GM18861 (cell line): ENCODE measurements around the gene LAMA4.

Experiments used
- ATAC-seq: cut with Tn5 transposase; IDR thresholded peaks from one replicate; pipeline ENCODE4 v1.9.1; 2021; ENCODE audit not compliant: unreplicated experiment

Gene LAMA4, protein sequence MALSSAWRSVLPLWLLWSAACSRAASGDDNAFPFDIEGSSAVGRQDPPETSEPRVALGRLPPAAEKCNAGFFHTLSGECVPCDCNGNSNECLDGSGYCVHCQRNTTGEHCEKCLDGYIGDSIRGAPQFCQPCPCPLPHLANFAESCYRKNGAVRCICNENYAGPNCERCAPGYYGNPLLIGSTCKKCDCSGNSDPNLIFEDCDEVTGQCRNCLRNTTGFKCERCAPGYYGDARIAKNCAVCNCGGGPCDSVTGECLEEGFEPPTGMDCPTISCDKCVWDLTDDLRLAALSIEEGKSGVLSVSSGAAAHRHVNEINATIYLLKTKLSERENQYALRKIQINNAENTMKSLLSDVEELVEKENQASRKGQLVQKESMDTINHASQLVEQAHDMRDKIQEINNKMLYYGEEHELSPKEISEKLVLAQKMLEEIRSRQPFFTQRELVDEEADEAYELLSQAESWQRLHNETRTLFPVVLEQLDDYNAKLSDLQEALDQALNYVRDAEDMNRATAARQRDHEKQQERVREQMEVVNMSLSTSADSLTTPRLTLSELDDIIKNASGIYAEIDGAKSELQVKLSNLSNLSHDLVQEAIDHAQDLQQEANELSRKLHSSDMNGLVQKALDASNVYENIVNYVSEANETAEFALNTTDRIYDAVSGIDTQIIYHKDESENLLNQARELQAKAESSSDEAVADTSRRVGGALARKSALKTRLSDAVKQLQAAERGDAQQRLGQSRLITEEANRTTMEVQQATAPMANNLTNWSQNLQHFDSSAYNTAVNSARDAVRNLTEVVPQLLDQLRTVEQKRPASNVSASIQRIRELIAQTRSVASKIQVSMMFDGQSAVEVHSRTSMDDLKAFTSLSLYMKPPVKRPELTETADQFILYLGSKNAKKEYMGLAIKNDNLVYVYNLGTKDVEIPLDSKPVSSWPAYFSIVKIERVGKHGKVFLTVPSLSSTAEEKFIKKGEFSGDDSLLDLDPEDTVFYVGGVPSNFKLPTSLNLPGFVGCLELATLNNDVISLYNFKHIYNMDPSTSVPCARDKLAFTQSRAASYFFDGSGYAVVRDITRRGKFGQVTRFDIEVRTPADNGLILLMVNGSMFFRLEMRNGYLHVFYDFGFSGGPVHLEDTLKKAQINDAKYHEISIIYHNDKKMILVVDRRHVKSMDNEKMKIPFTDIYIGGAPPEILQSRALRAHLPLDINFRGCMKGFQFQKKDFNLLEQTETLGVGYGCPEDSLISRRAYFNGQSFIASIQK (N-terminal part only)

DNA sequence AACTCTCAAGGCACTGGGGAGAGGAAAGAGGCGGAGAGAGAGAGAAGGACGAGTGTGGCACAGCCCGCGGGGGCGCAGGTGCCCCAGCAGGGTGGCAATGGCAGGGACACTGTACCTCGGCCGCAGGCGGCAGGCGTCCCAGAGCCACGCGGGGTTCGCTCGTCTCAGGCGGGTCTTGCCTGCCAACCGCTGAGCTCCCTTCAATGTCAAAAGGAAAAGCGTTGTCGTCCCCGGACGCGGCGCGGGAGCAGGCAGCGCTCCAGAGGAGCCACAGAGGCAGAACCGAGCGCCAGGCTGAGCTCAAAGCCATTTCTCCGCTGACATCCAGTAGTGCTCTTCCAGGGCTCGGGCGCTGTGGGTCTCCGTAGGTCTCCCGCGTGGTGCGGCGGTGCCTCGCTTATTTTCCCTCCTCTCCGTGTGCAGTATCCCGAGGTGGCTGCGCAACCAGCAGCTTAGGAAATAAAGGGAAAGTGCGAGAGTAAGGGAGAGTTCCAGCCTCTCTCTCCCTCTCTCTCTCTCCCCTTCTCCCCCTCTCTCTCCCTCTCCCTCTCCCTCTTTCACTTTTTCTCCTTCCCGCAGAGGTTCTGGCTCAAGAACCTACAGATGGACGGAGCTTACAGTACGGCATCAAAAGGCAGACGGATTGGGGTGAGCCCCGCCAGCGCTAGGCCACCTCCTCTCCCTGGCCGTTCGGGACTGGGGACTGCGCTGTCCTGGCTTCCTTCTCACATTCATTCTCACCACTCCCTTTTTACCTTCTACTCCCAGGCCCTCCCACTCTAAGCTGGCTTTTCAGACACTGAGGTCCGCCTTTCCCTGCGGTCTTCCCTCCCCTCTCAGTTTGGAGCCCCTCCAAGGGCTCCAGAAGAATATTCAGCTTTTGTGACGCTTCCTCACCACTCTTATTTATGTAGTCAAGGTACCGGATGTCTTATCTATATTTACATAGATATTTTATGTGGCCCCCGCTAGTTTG, at the start of gene LAMA4:
Gene LAMA4, minus strand, starts transcription at position 727 of the 976 bp plus-strand sequence. Its CDS starts 417 bp downstream, at position 310.
- no peak for ATAC-seq

DNA sequence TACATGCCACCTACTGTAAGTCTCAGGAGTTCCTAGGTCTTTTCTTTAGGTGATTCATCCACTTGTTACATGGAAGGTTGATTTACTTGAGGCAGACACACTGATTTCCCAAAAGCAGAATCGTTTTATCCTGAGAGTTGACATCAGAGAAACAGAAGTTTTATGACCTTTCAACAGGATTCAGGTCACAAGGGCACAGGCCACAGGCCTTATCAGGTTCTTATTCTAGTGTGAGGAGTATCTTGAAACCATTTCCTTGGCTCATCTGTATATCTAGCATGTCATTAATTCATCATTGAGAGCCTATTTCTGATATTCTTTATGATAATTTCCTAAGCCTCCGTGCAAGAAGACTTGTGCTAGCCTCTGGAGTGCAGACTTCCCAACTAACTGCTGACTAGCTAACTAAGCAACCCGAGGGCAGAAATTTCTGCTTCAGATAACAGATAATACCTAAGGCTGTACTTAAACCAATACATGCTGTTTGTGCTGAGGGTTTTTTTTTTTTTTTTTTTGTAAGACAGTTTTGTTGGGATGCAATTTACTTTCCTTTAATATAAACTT, 47.9 kb upstream of the LAMA4 start:
- ATAC-seq = no peak

DNA sequence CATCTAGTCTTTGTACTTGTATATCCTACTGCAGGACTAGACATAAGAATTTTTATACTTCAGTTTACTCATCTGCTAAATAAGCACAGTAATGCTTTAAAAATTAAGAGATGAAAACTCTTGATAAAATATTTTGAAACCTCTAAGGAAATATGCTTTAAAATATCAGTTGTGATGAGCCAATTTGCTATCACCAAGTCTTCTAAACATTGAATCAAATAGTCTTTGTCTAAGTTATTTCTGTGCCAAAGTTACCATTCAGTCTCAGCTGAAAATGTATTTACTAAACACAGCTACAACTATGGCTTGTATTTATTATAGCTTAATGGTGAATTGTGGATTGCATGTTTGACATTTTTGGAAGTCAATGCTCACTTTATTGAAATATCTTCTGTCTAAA, 46.5 kb upstream of the LAMA4 start:
- no peak for ATAC-seq

DNA sequence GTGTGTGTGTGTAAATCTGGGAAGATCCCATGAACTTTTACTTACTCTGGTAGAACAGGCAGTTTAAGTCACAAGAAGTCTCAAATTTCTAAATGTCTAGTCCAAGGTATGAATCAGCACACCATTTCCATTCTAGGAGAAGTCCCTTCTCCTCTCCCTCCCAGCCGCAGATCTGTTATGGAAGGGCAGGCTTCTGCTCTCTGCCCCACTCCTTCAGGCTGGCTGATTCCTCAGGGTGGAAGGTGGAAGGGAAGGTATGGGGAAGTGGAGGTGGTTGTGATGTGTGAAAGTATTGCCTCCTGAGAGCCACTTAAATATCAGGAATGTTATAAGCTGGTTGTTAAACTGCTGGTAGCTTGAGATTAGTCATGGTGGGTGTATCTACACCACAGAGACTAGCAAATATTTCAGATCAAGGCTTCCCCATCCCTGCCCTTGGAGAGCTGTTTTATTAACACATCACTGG, 44.5 kb upstream of the LAMA4 start:
- no peak for ATAC-seq

DNA sequence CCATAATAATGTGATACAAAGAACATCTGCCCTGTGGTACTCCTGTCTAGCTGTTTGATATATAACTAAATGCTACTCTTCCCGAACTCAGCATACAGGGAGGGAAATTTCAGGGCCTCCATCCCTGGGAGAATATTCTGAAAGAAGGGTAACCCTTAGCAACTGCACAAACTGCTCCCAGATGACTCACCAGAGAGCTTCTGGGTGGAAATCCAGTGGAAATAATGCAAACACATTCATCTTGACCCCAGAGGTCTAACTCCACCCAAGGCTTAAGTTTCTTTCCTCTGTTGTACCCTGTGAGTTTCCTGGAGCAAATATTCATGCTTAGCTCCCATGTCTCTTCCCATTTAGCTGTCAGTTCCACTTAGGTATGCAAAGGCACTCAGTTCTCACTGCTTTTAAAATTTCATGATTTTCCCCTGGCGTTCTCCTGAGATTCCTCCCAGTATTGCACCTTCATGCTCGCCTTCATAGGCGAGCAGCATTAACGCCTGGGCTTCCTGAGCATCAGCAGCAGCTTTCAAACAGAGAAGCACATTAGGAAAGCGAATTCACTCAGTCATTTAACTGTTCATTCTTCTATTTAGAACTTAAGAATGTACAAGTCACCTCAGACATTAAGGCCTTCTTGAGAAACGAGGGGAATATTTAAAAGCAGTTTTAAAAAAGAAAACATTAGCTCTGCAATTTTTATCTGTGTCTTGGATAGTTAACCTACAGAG, 43.8 kb upstream of the LAMA4 start:
- no peak for ATAC-seq

DNA sequence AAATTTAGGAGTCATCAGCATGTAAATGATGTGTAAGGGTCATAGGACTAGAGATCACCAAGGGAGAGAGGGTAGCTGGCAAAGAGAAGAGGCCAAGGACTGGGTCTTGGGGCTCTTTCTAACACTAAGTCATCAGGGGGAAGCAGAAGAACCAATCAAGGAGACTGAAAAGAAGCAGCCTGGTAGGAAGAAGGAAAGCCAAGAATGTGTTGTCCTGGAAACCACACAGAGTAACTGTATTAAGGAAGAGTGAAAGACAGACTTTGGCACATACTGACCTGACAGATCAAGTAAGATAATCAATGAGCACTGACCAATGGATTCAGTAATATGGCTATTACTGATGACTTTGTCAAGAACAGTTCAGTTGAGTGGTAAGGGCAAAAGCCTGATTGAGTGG, 42.3 kb upstream of the LAMA4 start:
- no peak for ATAC-seq

DNA sequence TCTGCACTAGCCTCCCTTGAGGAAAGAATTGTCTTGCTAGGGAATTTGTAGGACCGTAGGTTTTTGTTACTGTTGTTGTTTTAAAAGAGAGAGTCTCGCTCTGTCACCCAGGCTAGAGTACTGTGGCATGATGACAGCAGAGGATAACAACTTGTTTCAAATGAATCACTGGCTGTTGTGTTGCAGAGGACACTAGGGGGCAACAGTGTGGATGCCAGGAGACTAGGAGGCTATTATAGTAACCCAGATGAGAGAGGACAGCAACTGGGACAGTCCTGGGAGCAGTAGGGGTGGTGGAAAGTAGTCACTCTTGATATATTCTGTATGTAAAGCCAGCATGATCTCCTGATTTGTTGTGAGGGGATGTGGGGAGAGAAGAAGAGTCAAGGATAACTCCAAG, 41.8 kb upstream of the LAMA4 start:
- ATAC-seq = peak; percentile 74

DNA sequence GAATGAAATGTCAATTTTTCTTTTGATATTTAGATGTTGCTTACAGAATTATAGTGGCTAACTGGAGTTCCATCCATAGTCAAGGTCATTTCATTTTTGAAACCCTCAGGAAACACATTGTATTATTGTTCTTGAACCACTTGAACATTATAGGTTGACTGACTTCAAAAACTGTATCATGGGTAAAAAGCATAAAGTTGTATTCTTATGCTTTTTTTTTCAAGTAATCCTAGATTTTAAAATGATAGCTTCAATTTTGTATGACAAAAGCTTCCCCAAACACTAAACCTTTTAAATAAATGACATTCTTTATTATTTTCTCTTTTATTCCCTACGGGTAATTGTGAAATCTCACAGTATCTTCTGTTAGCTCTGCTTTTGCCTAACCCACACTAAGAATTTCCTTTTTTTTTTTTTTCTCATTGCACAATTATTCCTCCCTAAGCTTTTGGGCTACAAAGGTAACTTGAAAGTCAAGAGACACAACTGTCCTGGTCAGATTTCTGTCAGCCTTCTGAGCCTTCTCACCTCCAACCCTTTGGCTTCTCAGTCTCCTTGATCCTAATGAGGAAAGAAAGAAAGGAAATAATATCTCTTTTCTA, 36.9 kb upstream of the LAMA4 start:
- no peak for ATAC-seq

DNA sequence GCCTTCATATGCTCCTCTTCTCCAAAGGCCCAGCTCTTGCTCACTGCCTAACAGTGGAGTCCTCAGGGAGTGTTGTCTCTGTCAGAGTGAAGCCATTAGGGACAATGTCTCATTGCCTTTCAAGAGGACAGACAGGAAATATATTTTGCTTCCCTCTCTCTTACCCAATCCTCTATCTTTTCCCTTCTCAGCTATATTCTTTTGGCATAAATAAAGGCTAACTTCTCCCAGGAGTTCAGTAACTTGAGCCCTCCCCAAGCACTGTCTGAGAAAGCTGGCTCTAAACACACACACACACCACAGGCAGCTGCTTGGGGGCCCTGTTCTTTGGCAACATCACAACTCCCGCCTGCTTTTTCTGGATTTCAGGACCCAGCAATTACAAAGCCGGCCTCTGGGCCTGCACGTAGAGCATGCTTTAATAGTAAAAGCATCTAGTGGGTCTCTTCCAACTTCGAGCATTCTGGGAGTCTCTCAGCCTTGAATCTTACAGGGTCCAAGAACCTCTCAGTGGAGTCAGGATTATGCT, 34.7 kb upstream of the LAMA4 start:
- ATAC-seq = no peak

DNA sequence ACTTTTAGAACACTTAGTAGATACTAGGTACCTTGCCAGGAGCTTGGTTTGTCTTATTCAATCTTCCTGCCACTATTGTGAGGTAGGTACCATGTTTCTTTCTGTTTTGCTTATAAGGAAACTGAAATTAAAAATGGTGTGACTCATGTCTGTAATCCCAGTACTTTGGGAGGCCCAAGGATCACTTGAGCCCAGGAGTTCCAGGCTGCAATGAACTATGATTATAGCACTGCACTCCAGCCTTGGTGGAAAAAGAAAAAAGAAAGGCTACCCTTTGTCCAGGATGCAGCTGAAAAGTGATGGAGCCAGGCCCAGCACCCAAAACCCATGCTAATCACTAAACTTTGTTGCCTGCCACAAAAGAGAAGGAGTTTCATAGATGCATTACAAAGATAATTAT, 34.1 kb upstream of the LAMA4 start:
- no peak for ATAC-seq

DNA sequence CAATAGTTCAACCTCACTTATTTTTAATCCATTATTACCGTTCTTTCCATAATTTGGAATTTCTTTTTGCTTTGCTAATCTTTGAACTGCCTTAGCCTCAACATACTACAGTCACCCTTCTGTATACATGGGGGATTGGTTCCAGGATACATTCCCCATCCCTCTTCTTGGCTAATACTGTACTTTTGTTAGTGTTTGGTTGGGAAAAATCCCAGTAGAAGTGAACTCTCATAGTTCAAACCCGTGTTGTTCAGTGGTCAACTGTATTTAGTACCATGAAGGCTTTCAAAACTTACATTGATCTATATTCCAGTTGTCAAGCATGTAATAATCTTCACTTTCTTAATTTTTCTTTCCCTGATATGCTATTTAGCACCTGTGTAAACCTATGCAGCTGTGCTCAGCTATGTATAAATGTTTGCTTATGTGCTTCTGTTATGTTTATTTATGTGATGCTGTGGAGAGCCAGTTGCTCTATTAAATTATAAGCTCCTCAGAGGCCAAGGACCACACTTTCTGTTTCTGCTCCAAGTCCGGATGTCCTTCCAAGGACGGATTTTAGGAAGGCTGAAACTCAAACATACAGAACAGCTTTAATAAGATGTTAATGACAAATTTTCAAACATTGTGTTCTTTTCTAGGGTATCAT, 33.3 kb upstream of the LAMA4 start:
- ATAC-seq = no peak

DNA sequence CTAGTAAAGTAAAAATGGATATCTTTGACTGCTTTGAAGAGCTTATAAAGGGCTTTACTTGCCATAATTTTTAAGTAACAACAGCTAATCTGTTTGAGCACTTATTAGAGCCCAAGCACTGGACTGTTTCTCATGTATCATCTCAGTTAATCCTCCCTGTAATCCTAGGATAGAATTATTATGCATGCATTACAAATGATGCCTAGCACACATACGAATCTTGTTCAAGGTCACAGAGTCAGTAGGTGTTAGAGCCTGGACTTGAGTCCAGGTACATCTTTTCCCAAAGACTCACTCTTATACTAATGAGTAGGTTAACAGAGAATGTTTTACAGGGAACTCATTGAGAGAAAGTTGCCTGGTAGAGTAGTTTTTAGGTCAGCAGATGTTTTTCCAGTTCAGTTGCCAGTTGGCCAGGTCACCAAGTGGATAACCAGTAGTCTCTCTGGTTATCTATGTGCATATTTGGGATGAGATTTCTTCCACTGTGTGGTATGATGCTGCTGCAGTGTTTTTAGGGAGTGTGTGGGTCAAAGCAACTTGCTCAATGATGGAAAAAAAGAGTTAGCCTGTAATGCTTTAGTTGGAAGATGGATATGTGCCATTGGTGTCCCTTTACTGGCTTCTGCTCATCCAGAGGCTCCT, 32.3 kb upstream of the LAMA4 start:
- ATAC-seq = no peak

DNA sequence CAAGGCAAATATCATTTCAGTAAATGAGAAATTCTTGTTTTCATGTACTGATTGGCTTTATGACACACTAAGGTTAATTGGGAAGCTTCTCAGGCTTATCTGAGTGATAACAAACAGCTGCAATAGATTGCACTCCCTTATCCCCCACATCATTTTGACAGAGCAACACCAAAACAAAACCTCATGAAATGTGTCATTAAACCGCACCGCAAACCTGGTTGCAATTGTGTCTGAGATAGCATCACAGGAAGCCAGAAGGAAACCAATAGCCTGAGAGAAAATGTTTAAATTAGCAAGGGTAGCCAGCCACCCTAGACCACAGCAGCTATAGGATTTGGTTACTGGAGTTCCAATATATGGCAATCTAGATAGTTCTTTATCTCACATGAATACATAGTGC, 31.6 kb upstream of the LAMA4 start:
- peak; percentile 58 for ATAC-seq

DNA sequence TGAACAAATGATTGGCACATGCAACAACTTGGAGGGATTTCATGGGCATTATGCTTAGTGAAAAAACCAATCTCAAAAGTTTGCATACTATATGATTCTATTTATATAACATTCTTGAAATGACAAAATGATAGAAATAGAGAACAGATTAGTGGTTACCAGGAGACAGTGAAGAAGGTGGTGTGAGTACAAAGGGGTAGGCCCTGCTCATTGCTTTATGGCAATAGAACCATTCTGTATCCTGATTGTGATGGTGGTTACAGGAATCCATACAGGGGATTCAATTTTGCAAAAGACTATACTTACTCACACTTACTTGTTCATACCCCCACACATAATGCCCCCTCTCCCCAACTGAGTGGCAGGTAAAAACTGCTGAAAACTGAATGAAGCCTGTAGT, 30.2 kb upstream of the LAMA4 start:
- no peak for ATAC-seq

DNA sequence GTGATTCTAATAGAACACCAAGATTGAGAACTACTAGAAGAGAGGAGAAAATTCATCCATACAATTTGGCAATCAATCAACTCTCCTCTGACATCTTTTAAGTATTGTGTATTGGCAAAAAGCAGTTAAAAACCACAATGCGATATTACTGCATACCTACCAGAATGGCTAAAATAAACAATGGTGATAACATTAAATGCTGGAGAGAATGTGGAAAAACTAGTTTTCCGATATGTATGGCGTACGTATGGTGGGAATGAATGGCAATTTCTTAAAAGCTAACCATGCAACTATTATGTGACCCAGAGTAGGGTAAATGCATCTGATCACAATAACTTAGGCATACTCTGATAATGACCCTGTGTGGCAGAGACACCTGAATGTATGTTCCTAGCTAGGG, 29.3 kb upstream of the LAMA4 start:
- ATAC-seq = no peak

DNA sequence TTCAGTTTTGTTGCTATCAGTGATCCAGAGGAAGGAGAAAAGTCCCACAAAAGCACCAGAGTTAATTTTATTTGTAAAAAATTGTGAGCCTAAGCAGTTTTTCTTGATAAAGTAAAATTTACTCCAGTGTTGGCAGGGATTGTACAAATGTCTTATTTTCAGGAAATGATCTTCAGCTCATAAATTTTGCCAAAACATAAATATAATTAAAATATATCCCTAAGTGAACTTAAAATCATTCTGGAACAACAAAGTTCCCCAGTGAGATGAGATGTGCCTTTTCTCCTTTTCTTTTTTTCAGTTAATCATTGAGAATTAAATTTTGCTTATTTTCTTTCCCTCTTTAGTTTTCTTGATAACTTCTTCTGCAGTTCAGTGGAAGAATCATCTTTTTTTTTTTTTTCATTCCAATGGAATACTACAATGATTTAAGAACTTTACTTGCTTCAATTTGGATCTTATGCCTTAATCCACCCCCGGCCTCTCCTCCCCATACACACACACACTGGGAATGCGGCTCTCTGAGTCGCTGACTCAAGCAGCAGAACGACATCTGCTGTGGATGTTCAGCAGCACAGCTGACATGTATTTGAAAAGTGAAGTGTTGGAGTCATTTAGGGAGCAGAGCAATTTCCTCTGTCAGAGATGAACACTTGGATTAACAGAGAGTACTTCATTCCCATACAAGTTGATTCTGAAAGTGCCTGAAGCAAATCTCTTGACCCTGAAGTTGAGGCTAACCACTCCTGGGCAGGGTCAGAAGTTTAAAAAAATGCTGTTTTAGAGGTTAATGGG, 27.7 kb upstream of the LAMA4 start:
- ATAC-seq = no peak
